HCT116 (cell line): ENCODE data around the gene TPX2.

ENCODE experiments used
- CTCF ChIP-seq, 3 experiments: fragments of 200-600 bp in 1 of 3; sonication (generic) in 1 of 3; IDR thresholded peaks in 2 of 3; conservative IDR thresholded peaks in 1 of 3; 2 replicates each; pipeline ENCODE4 v1.5.1; 2012 to 2017; ENCODE audit warnings: low read depth in 2 of 3, low read length in 2 of 3, antibody characterized with exemption in 1 of 3, borderline replicate concordance in 1 of 3, control low read depth in 1 of 3, mild to moderate bottlenecking in 1 of 3, mixed read lengths in 1 of 3, mixed run types in 1 of 3, moderate library complexity in 1 of 3; ENCODE audit not compliant: insufficient read depth in 1 of 3
- POLR2A ChIP-seq: IDR thresholded peaks from 2 replicates; pipeline ENCODE4 v1.7.0; 2011; ENCODE audit warnings: borderline replicate concordance; ENCODE audit not compliant: insufficient read depth, insufficient read length; ENCODE audit errors: extremely low read depth

DNA sequence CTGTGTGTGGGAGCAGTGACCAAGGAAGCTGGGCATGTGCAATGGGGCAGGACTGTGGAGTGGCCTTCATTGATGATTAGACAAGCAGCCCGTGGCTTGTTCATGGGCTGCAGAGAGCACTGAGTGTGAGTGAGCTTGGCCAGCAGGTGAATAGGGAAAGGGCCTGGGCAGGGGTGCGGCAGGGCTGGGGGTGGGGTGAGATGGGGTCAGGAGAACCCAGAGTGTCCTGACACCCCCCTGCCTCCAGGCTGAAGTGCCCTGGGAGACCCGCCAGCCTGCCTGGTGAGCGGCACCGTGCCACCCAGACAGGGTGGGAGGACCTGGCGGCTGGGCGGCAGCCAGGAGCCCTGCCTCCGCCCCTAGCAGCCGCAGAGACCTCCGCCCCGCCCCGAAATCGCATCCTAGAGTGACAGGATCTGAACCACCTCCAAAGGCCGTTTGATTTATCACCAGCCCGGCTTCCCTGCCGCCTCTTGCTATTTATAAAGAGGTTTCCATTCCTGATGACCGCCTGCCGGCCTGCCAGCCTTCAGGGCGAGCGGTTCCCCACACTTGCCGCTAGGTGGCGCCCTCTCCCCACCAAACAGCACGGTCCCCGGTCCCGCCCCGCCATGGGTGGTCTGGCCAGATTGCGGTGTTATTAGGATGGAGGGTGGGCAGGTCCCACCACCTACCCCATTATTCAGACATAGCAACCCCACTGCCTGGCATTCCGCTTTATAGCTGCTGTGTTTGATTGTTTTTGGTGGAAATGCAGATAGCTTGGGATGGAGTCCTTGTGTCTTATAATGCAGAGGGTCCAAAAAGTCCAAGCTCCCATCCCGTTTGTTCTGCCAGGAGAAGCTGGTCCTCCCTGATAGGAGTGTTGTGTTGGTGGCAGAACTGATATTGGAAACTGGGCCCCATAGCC lies 83.6 kb downstream of the TPX2 start:
- TF ChIP-seq POLR2A = no peak
- peak; percentile 91 to 99 (median 95) for TF ChIP-seq CTCF (IDR thresholded peaks at IDR 0.05 in 2 of 3, conservative IDR thresholded peaks at IDR 0.05 in 1 of 3; ENCODE audit: borderline replicate concordance in 1 of 3, insufficient read depth in 1 of 3, low read depth in 2 of 3, low read length in 2 of 3)
